DOHH2 (cell line): ENCODE results near the gene RASSF9.

ENCODE experiments used
- H3F3A ChIP-seq: fragments of 200-600 bp; sonication (generic), shearing (Covaris generic); 2 replicates; pipeline ENCODE4 v1.6.0; 2016; ENCODE audit warnings: antibody characterized with exemption, mild to moderate bottlenecking; ENCODE audit not compliant: control insufficient read depth, insufficient read depth
- H3K27ac ChIP-seq: fragments of 200-600 bp; sonication (generic); 2 replicates; pipeline ENCODE4 v1.5.1; 2014; ENCODE audit warnings: low read depth, mild to moderate bottlenecking, low read length, moderate library complexity
- H3K27me3 ChIP-seq: fragments of 200-600 bp; sonication (generic); 2 replicates; pipeline ENCODE4 v1.6.1; 2014; ENCODE audit warnings: mild to moderate bottlenecking, low read length, mixed read lengths; ENCODE audit not compliant: control insufficient read depth
- H3K36me3 ChIP-seq: fragments of 200-600 bp; sonication (generic); 2 replicates; pipeline ENCODE4 v1.6.1; 2014; ENCODE audit warnings: mild to moderate bottlenecking, low read length, moderate library complexity, mixed read lengths; ENCODE audit not compliant: control insufficient read depth
- H3K4me1 ChIP-seq: fragments of 200-600 bp; sonication (generic); 2 replicates; pipeline ENCODE4 v1.6.1; 2014; ENCODE audit warnings: mild to moderate bottlenecking, low read length, mixed read lengths; ENCODE audit not compliant: control insufficient read depth
- H3K4me2 ChIP-seq: fragments of 200-600 bp; sonication (generic); 2 replicates; pipeline ENCODE4 v1.6.0; 2014; ENCODE audit warnings: mild to moderate bottlenecking, low read length, moderate library complexity
- H3K4me3 ChIP-seq: fragments of 200-600 bp; sonication (generic); 2 replicates; pipeline ENCODE4 v1.5.1; 2014; ENCODE audit warnings: mild to moderate bottlenecking, low read length, mixed read lengths
- H3K79me2 ChIP-seq: fragments of 200-600 bp; sonication (generic); 2 replicates; pipeline ENCODE4 v1.6.1; 2014; ENCODE audit warnings: mild to moderate bottlenecking, low read length, mixed read lengths; ENCODE audit not compliant: control insufficient read depth
- H3K9me2 ChIP-seq: fragments of 200-600 bp; sonication (generic); replicated peaks from 2 replicates; pipeline ENCODE4 v1.6.1; 2014; ENCODE audit warnings: mild to moderate bottlenecking, low read length, mixed read lengths; ENCODE audit not compliant: control insufficient read depth
- H3K9me3 ChIP-seq: fragments of 200-600 bp; sonication (generic); 2 replicates; pipeline ENCODE4 v1.6.1; 2014; ENCODE audit warnings: antibody characterized with exemption, low read length, mixed read lengths; ENCODE audit not compliant: control insufficient read depth, insufficient read depth
- H4K20me1 ChIP-seq: fragments of 200-600 bp; sonication (generic); 2 replicates; pipeline ENCODE4 v1.6.0; 2014; ENCODE audit warnings: low read depth, mild to moderate bottlenecking, antibody characterized with exemption, low read length, moderate library complexity; ENCODE audit not compliant: control insufficient read depth, insufficient read depth
- CTCF ChIP-seq: fragments of 200-600 bp; sonication (generic); IDR thresholded peaks from one replicate; pipeline ENCODE4 v1.5.1; 2014; ENCODE audit warnings: antibody characterized with exemption, mild to moderate bottlenecking, low read depth, low read length; ENCODE audit not compliant: poor library complexity, severe bottlenecking
- EZH2phosphoT487 ChIP-seq: fragments of 200-600 bp; sonication (generic); IDR thresholded peaks from 2 replicates; pipeline ENCODE4 v1.6.1; 2017; ENCODE audit warnings: borderline replicate concordance, mild to moderate bottlenecking, antibody characterized with exemption, low read length, moderate library complexity, mixed read lengths

The RASSF9 gene

GRCh38 chr12:85804663-85805062 lies 31.5 kb downstream of the RASSF9 start:
- H3K27ac ChIP-seq: no peak overlapping the region
- no peak overlapping the region for H3K4me2 ChIP-seq

GRCh38 chr12:85803923-85804322 lies 32.3 kb downstream of the RASSF9 start:
- Histone ChIP-seq H3K9me3 (no peaks in the 10 kb centered on the region), H3K36me3 (no peaks in the 10 kb centered on the region), H3K4me3 (no peak overlapping the region), H3K27me3 (no peaks in the 10 kb centered on the region), H3F3A (no peaks in the 10 kb centered on the region), H3K4me1 (no peaks in the 10 kb centered on the region), H3K9me2 (no peaks in the 10 kb centered on the region), H3K79me2 (no peaks in the 10 kb centered on the region), H4K20me1 (no peaks in the 10 kb centered on the region), H3K4me2 (no peak overlapping the region), H3K27ac (no peak overlapping the region)
- TF ChIP-seq CTCF (no peak), EZH2phosphoT487 (no peak)

More at GRCh38 chr12:85804663-85805062, 31.5 kb downstream of the RASSF9 start:
- H3K9me3 ChIP-seq: no peaks in the 10 kb centered on the region
- H4K20me1 ChIP-seq: no peaks in the 10 kb centered on the region
- H3K27me3 ChIP-seq: no peaks in the 10 kb centered on the region
- H3K4me1 ChIP-seq: no peaks in the 10 kb centered on the region
- no peaks in the 10 kb centered on the region for H3K9me2 ChIP-seq
- H3K4me3 ChIP-seq: no peak overlapping the region
- TF ChIP-seq EZH2phosphoT487 (no peak), CTCF (no peak)
- no peaks in the 10 kb centered on the region for H3K36me3 ChIP-seq
- H3F3A ChIP-seq: no peaks in the 10 kb centered on the region
- no peaks in the 10 kb centered on the region for H3K79me2 ChIP-seq

- TF ChIP-seq CTCF (no peak), EZH2phosphoT487 (no peak)
- no peak overlapping the region for H3K27ac ChIP-seq
- no peaks in the 10 kb centered on the region for H3F3A ChIP-seq
- no peaks in the 10 kb centered on the region for H3K4me1 ChIP-seq
- H3K79me2 ChIP-seq: no peaks in the 10 kb centered on the region
- no peak overlapping the region for H3K4me3 ChIP-seq
- no peaks in the 10 kb centered on the region for H4K20me1 ChIP-seq
- no peaks in the 10 kb centered on the region for H3K9me2 ChIP-seq
- H3K9me3 ChIP-seq: no peaks in the 10 kb centered on the region
- H3K4me2 ChIP-seq: no peak overlapping the region
- no peaks in the 10 kb centered on the region for H3K36me3 ChIP-seq
- no peaks in the 10 kb centered on the region for H3K27me3 ChIP-seq
Measured at GRCh38 chr12:85803231-85803630, 33.0 kb downstream of the RASSF9 start.

- no peaks in the 10 kb centered on the region for H3F3A ChIP-seq
- H3K9me3 ChIP-seq: no peaks in the 10 kb centered on the region
- H3K4me2 ChIP-seq: no peak overlapping the region
- no peaks in the 10 kb centered on the region for H3K36me3 ChIP-seq
- no peak overlapping the region for H3K4me3 ChIP-seq
- no peak overlapping the region for H3K27ac ChIP-seq
- H3K9me2 ChIP-seq: no peaks in the 10 kb centered on the region
- H4K20me1 ChIP-seq: no peaks in the 10 kb centered on the region
- H3K27me3 ChIP-seq: no peaks in the 10 kb centered on the region
- no peak for TF ChIP-seq EZH2phosphoT487
- TF ChIP-seq CTCF: no peak
- no peaks in the 10 kb centered on the region for H3K79me2 ChIP-seq
- H3K4me1 ChIP-seq: no peaks in the 10 kb centered on the region
Measured at GRCh38 chr12:85798122-85798521, 38.1 kb downstream of the RASSF9 start.
